Osteoblast (primary cell): ENCODE measurements around the gene FOXQ1. TPM values are rescaled to one million over a fixed set of nuclear protein-coding genes. Genes with fewer than 3 reads are reported as not detected.

Source experiments
- DNase-seq: peaks from one replicate; pipeline ENCODE4 v3.0.0; 2011; ENCODE audit warnings: low spot score, mixed read lengths; ENCODE audit not compliant: insufficient read length; ENCODE audit errors: missing footprints
- H2AFZ ChIP-seq: 2 replicates; pipeline ENCODE4 v1.6.0; 2011; ENCODE audit warnings: mild to moderate bottlenecking, low read length
- H3K27ac ChIP-seq: 2 replicates; pipeline ENCODE4 v1.5.1; 2011; ENCODE audit warnings: mild to moderate bottlenecking, low read depth, low read length, moderate library complexity
- H3K27me3 ChIP-seq: 2 replicates; pipeline ENCODE4 v1.6.0; 2012; ENCODE audit warnings: mild to moderate bottlenecking, control low read depth, inconsistent platforms, low read length, moderate library complexity; ENCODE audit not compliant: insufficient read depth
- H3K36me3 ChIP-seq: 2 replicates; pipeline ENCODE4 v1.5.1; 2011; ENCODE audit warnings: mild to moderate bottlenecking, low read length, control low read depth, moderate library complexity; ENCODE audit not compliant: insufficient read depth
- H3K4me1 ChIP-seq: 2 replicates; pipeline ENCODE4 v1.5.1; 2011; ENCODE audit warnings: mild to moderate bottlenecking, low read length, control low read depth, moderate library complexity; ENCODE audit not compliant: insufficient read depth
- H3K4me2 ChIP-seq: 2 replicates; pipeline ENCODE4 v1.6.0; 2011; ENCODE audit warnings: mild to moderate bottlenecking, low read length; ENCODE audit not compliant: insufficient read depth
- H3K4me3 ChIP-seq: fragments of 200-600 bp; sonication (generic); 3 replicates; pipeline ENCODE4 v1.5.1; 2012; ENCODE audit warnings: mild to moderate bottlenecking, low read length, inconsistent platforms; ENCODE audit not compliant: insufficient read depth
- H3K79me2 ChIP-seq: 2 replicates; pipeline ENCODE4 v1.6.0; 2012; ENCODE audit warnings: mild to moderate bottlenecking, low read length, control low read depth, inconsistent platforms; ENCODE audit not compliant: insufficient read depth
- H3K9me3 ChIP-seq: 2 replicates; pipeline ENCODE4 v1.5.1; 2011; ENCODE audit warnings: low read depth, low read length, control low read depth
- H4K20me1 ChIP-seq: 2 replicates; pipeline ENCODE4 v1.6.0; 2012; ENCODE audit warnings: mild to moderate bottlenecking, low read length, control low read depth; ENCODE audit not compliant: insufficient read depth
- CTCF ChIP-seq: IDR thresholded peaks from 2 replicates; pipeline ENCODE4 v1.5.1; 2011; ENCODE audit warnings: mild to moderate bottlenecking, low read depth, low read length, moderate library complexity; ENCODE audit errors: extremely low read depth
- total RNA-seq: library from RNA; depleted of rRNA; stranded (reverse); fragments of >200 nt; gene quantifications from 2 replicates; pipeline ENCODE4 v1.2.3, GENCODE V29; 2012

Gene FOXQ1
- total RNA-seq, 1 donor: 2.5 TPM

- no peak overlapping the region for H3K27ac ChIP-seq
Observed at GRCh38 chr6:1325461-1326309, 13.8 kb downstream of the FOXQ1 start.

DNA sequence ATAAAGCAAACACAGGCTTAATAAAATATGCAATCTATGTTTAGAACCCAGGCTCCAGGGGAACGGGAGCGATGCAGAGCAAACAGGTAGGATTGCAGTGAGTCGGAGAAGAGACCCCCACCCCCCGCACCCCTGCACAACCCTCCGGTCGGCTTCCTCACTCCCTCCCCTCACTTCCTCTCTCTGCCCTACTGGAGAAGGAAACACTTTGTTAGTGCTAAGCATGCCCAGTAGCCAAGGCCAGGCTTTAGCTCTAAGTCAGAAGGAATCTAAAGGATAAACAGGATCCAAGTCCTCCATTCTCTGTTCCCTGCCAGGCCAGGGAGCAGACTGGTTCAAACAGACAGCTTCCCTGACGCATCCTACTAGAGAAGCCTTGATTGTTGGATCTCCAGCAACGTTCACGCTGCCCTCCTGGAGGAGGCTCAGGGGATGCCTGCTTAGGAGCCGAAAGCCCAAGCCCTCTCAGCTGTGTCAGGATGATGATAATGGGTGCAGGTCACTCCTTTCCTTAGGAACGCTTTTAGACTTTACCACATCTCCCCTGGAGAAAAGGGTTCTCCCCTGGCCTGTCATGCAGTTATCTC, 14.7 kb downstream of the FOXQ1 start:
- TF ChIP-seq CTCF: no peak
- H3K27ac ChIP-seq: no peak overlapping the region
- peaks cover 3% of the 10 kb centered on the region for H3K27me3 ChIP-seq
- no peak overlapping the region for H3K4me2 ChIP-seq
- peak overlapping the region; percentile 50 for H2AFZ ChIP-seq
- no peaks in the 10 kb centered on the region for H3K79me2 ChIP-seq
- no peaks in the 10 kb centered on the region for H3K9me3 ChIP-seq
- DNase-seq: no peak
- H4K20me1 ChIP-seq: no peaks in the 10 kb centered on the region
- no peaks in the 10 kb centered on the region for H3K36me3 ChIP-seq
- H3K4me3 ChIP-seq: no peak overlapping the region
- peaks cover 14% of the 10 kb centered on the region for H3K4me1 ChIP-seq

More at GRCh38 chr6:1325461-1326309, 13.8 kb downstream of the FOXQ1 start:
- DNase-seq: peak; percentile 90
- H3K4me2 ChIP-seq: peak overlapping the region; percentile 52
- H3K4me3 ChIP-seq: no peak overlapping the region
- peak overlapping the region; percentile 25 for H2AFZ ChIP-seq
- H3K4me1 ChIP-seq: peaks cover 14% of the 10 kb centered on the region
- no peaks in the 10 kb centered on the region for H3K36me3 ChIP-seq
- no peaks in the 10 kb centered on the region for H3K9me3 ChIP-seq
- no peaks in the 10 kb centered on the region for H4K20me1 ChIP-seq
- H3K27me3 ChIP-seq: peaks cover 3% of the 10 kb centered on the region
- no peak for TF ChIP-seq CTCF
- no peaks in the 10 kb centered on the region for H3K79me2 ChIP-seq

GRCh38 chr6:1327630-1328029, 15.7 kb downstream of the FOXQ1 start:
- Histone ChIP-seq H3K4me3 (no peak overlapping the region), H3K27me3 (peaks cover 3% of the 10 kb centered on the region), H3K79me2 (no peaks in the 10 kb centered on the region), H3K4me1 (peaks cover 14% of the 10 kb centered on the region), H4K20me1 (no peaks in the 10 kb centered on the region), H3K4me2 (no peak overlapping the region), H2AFZ (no peak overlapping the region), H3K9me3 (no peaks in the 10 kb centered on the region), H3K36me3 (no peaks in the 10 kb centered on the region), H3K27ac (no peak overlapping the region)
- no peak for TF ChIP-seq CTCF
- DNase-seq: no peak

GRCh38 chr6:1328129-1328800, 16.4 kb downstream of the FOXQ1 start:
- no peak for TF ChIP-seq CTCF
- Histone ChIP-seq H3K36me3 (no peaks in the 10 kb centered on the region), H3K27ac (no peak overlapping the region), H3K9me3 (no peaks in the 10 kb centered on the region), H3K79me2 (no peaks in the 10 kb centered on the region), H3K4me3 (no peak overlapping the region), H3K4me2 (no peak overlapping the region), H2AFZ (no peak overlapping the region), H4K20me1 (no peaks in the 10 kb centered on the region), H3K4me1 (peaks cover 14% of the 10 kb centered on the region), H3K27me3 (peaks cover 3% of the 10 kb centered on the region)
- no peak for DNase-seq
